Sigmoid colon (tissue), 4 donors: ENCODE measurements around the gene NAA25.
"Not testable (repeated sequence)": the region's sequence is repeated elsewhere in the genome, so short reads cannot be mapped to it uniquely, and the experiment has no call there.

Source experiments
- EP300 ChIP-seq, 4 donors: sonication (generic); formaldehyde crosslinking; IDR thresholded peaks; one replicate each; pipeline ENCODE4 v1.6.1; 2017; ENCODE audit warnings: antibody characterized with exemption in 4 of 4
- POLR2AphosphoS5 ChIP-seq, 4 donors: sonication (generic); formaldehyde crosslinking; IDR thresholded peaks; one replicate each; pipeline ENCODE4 v1.6.1; 2017; ENCODE audit warnings: antibody characterized with exemption in 4 of 4

DNA sequence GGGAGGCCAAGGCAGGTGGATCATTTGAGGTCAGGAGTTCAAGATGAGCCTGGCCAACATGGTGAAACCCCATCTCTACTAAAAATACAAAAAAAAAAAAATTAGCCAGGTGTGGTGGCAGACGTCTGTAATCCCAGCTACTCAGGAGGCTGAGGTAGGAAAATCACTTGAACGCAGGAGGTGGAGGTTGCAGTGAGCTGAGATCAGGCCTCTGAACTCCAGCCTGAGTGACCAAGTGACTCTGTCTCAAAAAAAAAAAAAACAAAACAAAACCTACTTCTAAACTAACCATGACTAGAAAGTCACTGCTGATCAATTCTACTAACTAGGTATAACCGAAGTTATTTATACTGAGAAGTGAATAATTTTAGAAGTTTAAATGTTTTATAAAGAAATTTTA, 99.0 kb downstream of the NAA25 start:
- not testable (repeated sequence) for TF ChIP-seq POLR2AphosphoS5, EP300 (IDR thresholded peaks at IDR 0.05)
